A673 (cell line): Measurements from ENCODE around the gene PRDM16. TPM values are rescaled to one million over a fixed set of nuclear protein-coding genes. Genes with fewer than 3 reads are reported as not detected.

Source experiments
- BruUV-seq: library from RNA; stranded (reverse); fragments of 400-500 nt; replicated peaks from 2 replicates; lab custom pipeline; 2021; lab: Mats Ljungman, UMichigan
- CTCF ChIA-PET: fragments of 300-600 bp; sonication (Branson Sonifier 250); formaldehyde crosslinking; loops from one replicate; lab custom pipeline; 2022; ENCODE audit warnings: antibody characterized with exemption; lab: Charles Lee
- POLR2A ChIA-PET: fragments of 300-600 bp; sonication (Branson Sonifier 250); formaldehyde crosslinking; loops from one replicate; lab custom pipeline; 2022; ENCODE audit warnings: antibody characterized with exemption; ENCODE audit not compliant: low non-redundant PET; lab: Charles Lee
- DNase-seq: peaks from one replicate; pipeline ENCODE4 v3.0.0-alpha.2; 2015; ENCODE audit warnings: low spot score
- H3K27ac ChIP-seq: fragments of 200-600 bp; sonication (generic); 2 replicates; pipeline ENCODE4 v1.5.1; 2016; ENCODE audit warnings: mixed run types, low read depth, mild to moderate bottlenecking, mixed read lengths, antibody characterized with exemption, low read length; ENCODE audit not compliant: poor library complexity, severe bottlenecking
- H3K27me3 ChIP-seq: fragments of 200-600 bp; sonication (generic); replicated peaks from 2 replicates; pipeline ENCODE4 v1.6.1; 2017; ENCODE audit warnings: mixed run types, low read depth, mild to moderate bottlenecking, mixed read lengths, antibody characterized with exemption, low read length; ENCODE audit not compliant: insufficient read depth, poor library complexity
- H3K36me3 ChIP-seq: fragments of 200-600 bp; sonication (generic); 2 replicates; pipeline ENCODE4 v1.6.1; 2016; ENCODE audit warnings: mixed run types, mild to moderate bottlenecking, mixed read lengths, antibody characterized with exemption, low read length; ENCODE audit not compliant: insufficient read depth, poor library complexity, severe bottlenecking
- H3K4me1 ChIP-seq: fragments of 200-600 bp; sonication (generic); 2 replicates; pipeline ENCODE4 v1.6.1; 2017; ENCODE audit warnings: mixed run types, mild to moderate bottlenecking, mixed read lengths, antibody characterized with exemption, low read length; ENCODE audit not compliant: insufficient read depth, poor library complexity, severe bottlenecking
- H3K4me3 ChIP-seq: fragments of 200-600 bp; sonication (generic); 2 replicates; pipeline ENCODE4 v1.5.1; 2016; ENCODE audit warnings: low read depth, mixed run types, mild to moderate bottlenecking, mixed read lengths, low read length; ENCODE audit not compliant: poor library complexity, severe bottlenecking
- H3K9me3 ChIP-seq: fragments of 200-600 bp; sonication (generic); 2 replicates; pipeline ENCODE4 v1.6.1; 2016; ENCODE audit warnings: mixed run types, low read depth, mild to moderate bottlenecking, mixed read lengths, antibody characterized with exemption, low read length; ENCODE audit not compliant: poor library complexity, severe bottlenecking
- EZH2 ChIP-seq: fragments of 200-600 bp; sonication (generic); IDR thresholded peaks from 2 replicates; pipeline ENCODE4 v1.6.1; 2017; ENCODE audit warnings: borderline replicate concordance, low read depth, mild to moderate bottlenecking, mixed read lengths, antibody characterized with exemption, low read length; ENCODE audit not compliant: poor library complexity, severe bottlenecking
- intact Hi-C: fragments of 100-400 bp; cut with micrococcal nuclease; formaldehyde crosslinking; loops from one replicate; pipeline ENCODE4 v1.10.0; 2022; ENCODE audit not compliant: unreplicated experiment
- total RNA-seq: library from RNA; stranded (reverse); gene quantifications from 2 replicates; pipeline ENCODE4 v1.2.3, GENCODE V29; 2021
- TF ChIP-seq, protein P1 (sequence below): fragments of 300-800, 200-600 bp; sonication (generic); conservative IDR thresholded peaks from 2 replicates; pipeline ENCODE4 v1.5.1; 2017; ENCODE audit warnings: low read depth, mild to moderate bottlenecking, antibody characterized with exemption, low read length, moderate library complexity, mixed read lengths

The PRDM16 gene
- total RNA-seq, 1 experiment from 2014 or later = 0.49 TPM

DNA sequence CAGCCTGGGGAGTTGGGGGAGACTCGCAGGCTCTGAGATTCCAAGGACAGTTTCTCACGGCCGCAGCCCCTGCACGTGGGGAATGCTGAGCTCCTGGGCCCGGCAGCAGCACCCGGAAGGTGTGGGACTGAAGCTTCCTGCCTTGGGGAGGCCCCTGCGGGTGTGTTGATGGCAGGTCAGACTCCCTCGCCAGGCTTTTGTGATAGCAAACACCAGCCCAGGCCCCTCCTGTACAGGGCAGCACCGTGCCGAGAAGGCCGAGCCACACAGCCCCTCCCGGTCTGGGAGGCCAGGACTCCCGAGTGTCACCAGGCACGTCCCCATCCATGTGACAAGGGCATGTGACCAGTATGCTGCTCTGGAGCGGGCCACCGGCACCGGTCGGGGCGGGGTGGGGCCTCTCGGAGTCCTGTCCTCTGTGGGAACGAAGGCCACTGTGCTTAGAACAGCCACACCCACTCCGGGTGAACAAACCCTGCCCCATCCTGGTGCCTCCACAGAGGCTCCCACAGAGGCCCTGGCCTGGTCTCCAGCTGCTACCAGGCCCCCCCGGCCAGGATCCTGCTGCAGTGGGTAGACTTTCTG is 354.3 kb downstream of the PRDM16 start:
- POLR2A ChIA-PET = no interaction called here
- Histone ChIP-seq H3K9me3 (no peaks in the 10 kb centered on the region), H3K27me3 (peaks cover 20% of the 10 kb centered on the region), H3K4me1 (no peaks in the 10 kb centered on the region), H3K27ac (no peak overlapping the region), H3K4me3 (no peak overlapping the region), H3K36me3 (no peaks in the 10 kb centered on the region)
- no TSS peak for BruUV-seq
- intact Hi-C loops = loop anchor here (10.0 kb wide), 2 partner anchors 599 to 869 kb away; partner anchors contain the start of gene TNFRSF14
- CTCF ChIA-PET = no interaction called here
- TF ChIP-seq, protein P1, sequence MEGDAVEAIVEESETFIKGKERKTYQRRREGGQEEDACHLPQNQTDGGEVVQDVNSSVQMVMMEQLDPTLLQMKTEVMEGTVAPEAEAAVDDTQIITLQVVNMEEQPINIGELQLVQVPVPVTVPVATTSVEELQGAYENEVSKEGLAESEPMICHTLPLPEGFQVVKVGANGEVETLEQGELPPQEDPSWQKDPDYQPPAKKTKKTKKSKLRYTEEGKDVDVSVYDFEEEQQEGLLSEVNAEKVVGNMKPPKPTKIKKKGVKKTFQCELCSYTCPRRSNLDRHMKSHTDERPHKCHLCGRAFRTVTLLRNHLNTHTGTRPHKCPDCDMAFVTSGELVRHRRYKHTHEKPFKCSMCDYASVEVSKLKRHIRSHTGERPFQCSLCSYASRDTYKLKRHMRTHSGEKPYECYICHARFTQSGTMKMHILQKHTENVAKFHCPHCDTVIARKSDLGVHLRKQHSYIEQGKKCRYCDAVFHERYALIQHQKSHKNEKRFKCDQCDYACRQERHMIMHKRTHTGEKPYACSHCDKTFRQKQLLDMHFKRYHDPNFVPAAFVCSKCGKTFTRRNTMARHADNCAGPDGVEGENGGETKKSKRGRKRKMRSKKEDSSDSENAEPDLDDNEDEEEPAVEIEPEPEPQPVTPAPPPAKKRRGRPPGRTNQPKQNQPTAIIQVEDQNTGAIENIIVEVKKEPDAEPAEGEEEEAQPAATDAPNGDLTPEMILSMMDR = no peak
- TF ChIP-seq EZH2 = no peak
- no peak for DNase-seq

DNA sequence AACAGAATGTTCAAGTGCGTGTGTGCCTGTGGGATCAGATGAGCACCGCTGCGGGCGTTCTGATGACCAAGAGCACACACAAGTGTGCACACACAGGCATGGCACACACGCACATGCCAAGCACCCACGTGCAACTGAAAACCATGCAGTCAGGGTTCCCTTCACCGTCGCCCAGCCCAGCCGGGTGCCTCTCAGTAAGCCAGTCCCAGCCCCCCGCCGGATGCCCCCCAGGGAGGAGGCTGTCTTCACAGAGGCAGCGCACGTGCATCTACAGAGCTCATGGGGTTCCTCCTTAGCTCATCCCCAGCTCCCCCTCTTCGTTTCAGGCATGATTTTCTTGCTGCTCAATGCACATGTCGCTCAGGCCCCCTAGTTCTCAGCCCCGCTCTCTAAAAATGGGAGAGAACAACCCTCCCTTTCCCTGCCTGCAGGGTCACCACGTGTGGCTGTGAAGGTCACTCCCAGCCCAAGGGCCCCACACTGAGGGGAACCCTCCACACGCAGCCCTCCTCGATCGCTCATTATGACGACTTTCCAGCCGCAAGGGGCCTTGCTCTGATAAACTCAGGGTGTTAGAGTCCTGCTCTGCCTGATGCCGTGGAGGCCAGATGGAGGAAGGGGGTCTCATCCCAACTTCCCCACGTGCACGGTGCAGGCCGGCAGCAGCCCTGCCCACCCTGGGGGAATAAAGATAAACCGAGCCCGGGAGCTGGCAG is 355.1 kb downstream of the PRDM16 start:
- intact Hi-C loops = loop anchor here (1.0 to 10.0 kb wide), 4 partner anchors 411 to 1010 kb away; partner anchors contain the start of gene TNFRSF14
- POLR2A ChIA-PET = no interaction called here

DNA sequence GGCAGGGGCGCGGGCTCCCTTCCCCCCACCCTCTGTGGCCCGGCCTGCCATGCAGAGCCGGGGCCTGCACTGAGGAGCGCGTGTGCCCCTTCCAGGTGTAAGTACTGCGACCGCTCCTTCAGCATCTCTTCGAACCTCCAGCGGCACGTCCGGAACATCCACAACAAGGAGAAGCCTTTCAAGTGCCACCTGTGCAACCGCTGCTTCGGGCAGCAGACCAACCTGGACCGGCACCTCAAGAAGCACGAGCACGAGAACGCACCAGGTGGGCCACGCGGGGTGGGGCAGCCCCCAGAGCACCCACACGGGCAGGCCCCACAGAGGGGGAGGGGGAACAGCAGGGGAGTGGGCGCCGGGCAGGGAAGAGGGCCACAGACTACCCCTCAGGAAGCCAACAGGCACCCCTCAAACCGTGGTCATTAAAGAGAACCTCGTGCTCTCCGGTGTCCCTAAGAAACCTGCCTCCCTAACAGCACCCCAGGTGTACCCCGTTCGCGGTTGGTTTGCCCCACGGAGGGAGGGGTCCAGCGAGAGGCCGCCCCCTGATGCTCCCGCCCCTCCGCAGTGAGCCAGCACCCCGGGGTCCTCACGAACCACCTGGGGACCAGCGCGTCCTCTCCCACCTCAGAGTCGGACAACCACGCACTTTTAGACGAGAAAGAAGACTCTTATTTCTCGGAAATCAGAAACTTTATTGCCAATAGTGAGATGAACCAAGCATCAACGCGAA is 356.6 kb downstream of the PRDM16 start:
- POLR2A ChIA-PET = interaction anchor here (0.7 kb wide), 1 partner anchor 937 kb away, joined by 13 read pairs; no protein-coding TSS in a partner anchor
- Histone ChIP-seq H3K27ac (no peak overlapping the region), H3K4me1 (no peaks in the 10 kb centered on the region), H3K27me3 (peaks cover 11% of the 10 kb centered on the region), H3K9me3 (no peaks in the 10 kb centered on the region), H3K4me3 (no peak overlapping the region), H3K36me3 (no peaks in the 10 kb centered on the region)
- CTCF ChIA-PET = interaction anchor here (0.6 to 1.7 kb wide), 11 partner anchors 19 to 1027 kb away, joined by 3 to 12 read pairs (median 6); no protein-coding TSS in a partner anchor
- intact Hi-C loops = loop anchor here (2.0 to 10.0 kb wide), 3 partner anchors 413 to 871 kb away; partner anchors contain the start of gene TNFRSF14
- no peak for DNase-seq
- TF ChIP-seq, protein P1 = no peak
- no peak for TF ChIP-seq EZH2
- no TSS peak for BruUV-seq

More for the DNA sequence above, 355.1 kb downstream of the PRDM16 start:
- BruUV-seq = no TSS peak
- Histone ChIP-seq H3K4me3 (no peak overlapping the region), H3K4me1 (no peaks in the 10 kb centered on the region), H3K27me3 (peaks cover 20% of the 10 kb centered on the region), H3K36me3 (no peaks in the 10 kb centered on the region), H3K27ac (no peak overlapping the region), H3K9me3 (no peaks in the 10 kb centered on the region)
- TF ChIP-seq, protein P1 = no peak
- TF ChIP-seq EZH2 = no peak
- CTCF ChIA-PET = interaction anchor here (0.7 to 1.7 kb wide), 2 partner anchors 215 to 411 kb away, joined by 3 to 5 read pairs; no protein-coding TSS in a partner anchor
- DNase-seq = no peak
